Epithelial cell of esophagus (primary cell): ENCODE results near the gene EDN2.

Source experiments
- DNase-seq: peaks from one replicate; pipeline ENCODE4 v3.0.0; 2010; ENCODE audit warnings: low read depth
- H3K4me3 ChIP-seq: 2 replicates; pipeline ENCODE4 v1.5.1; 2011; ENCODE audit warnings: mild to moderate bottlenecking, low read length, control low read depth
- TF ChIP-seq, protein P1 (sequence below): IDR thresholded peaks from 2 replicates; pipeline ENCODE4 v1.5.1; 2011; ENCODE audit warnings: low read depth, mild to moderate bottlenecking, low read length, control low read depth, inconsistent platforms; ENCODE audit not compliant: insufficient read depth; ENCODE audit errors: missing control alignments

Gene EDN2

DNA sequence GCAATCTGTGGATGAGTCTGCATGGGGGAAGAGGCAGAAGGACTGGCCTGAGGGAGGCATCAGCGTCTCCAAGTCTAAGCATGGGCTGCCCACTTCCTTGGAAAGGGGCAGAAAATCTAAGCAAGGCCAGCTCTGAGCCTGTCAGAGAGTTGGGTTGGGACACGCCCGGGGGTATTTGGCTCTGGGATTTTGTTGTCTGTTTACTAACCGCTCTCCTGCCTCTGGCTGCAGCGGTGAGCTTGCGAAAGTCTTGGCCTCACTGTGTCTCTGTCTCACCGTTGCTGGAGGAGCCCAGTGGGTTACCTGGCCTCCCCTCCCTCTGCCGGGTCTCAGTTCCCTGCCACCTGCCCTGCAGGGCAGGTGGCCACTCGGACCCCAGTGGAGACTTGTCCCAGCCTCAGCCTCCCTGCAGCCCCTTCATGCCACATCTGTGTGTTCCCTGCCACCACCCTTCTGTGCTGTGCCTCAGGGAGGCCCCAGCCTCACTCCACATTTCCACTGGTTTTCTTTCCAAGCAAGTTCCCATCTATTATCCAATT is 33.7 kb downstream of the EDN2 start:
- DNase-seq: peak; percentile 50
- H3K4me3 ChIP-seq: no peak overlapping the region
- TF ChIP-seq, protein P1, sequence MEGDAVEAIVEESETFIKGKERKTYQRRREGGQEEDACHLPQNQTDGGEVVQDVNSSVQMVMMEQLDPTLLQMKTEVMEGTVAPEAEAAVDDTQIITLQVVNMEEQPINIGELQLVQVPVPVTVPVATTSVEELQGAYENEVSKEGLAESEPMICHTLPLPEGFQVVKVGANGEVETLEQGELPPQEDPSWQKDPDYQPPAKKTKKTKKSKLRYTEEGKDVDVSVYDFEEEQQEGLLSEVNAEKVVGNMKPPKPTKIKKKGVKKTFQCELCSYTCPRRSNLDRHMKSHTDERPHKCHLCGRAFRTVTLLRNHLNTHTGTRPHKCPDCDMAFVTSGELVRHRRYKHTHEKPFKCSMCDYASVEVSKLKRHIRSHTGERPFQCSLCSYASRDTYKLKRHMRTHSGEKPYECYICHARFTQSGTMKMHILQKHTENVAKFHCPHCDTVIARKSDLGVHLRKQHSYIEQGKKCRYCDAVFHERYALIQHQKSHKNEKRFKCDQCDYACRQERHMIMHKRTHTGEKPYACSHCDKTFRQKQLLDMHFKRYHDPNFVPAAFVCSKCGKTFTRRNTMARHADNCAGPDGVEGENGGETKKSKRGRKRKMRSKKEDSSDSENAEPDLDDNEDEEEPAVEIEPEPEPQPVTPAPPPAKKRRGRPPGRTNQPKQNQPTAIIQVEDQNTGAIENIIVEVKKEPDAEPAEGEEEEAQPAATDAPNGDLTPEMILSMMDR: no peak

DNA sequence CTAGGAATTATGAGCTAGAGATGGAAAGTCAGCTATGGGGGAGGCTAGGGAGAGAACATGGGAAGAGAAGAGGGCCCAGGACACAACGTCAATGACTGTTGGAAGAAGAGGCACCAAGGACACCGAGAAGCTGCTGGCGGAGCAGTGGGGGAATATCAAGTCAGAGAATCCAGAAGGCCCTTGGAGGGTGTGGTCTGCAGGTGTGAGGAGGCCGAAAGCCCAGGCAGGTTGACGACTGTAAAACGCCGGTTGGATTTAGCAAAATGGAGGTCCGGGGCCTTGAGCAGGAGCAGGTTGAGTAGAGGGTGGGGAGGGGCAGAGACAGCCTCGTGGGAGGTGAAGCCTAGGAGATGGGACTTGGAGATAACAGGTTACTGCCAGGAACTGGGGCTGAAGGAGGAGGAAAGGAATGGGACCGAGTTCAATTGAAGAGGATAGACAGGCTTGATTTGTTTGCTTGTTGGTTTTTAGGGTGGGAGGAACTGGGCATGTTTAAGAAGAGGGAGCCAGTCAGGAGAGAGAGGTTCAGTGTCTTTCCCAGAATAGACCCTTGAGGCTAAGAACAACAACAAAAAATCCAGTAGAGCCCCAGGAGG is 35.1 kb downstream of the EDN2 start:
- H3K4me3 ChIP-seq: no peak overlapping the region
- no peak for DNase-seq
- TF ChIP-seq, protein P1: no peak

DNA sequence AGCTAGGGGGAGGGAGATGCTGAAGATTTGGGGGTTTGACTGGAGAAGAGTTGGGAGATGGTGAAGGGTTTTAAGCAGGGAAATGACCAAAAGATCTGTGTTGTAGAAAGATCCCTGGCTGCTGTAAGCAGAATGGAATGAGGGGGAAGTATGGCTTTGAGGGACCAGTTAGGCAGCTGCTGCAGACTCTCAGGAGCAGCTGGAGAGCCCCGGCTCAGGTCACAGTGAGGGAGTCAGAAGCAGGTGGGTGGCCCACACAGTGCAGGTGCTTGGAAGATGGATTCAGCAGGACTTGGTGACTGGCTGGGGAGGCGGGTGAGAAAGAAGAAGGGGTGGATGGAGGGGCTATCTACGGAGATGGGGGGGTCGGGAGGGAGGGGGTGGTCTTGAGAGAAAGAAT is 35.7 kb downstream of the EDN2 start:
- H3K4me3 ChIP-seq: no peak overlapping the region
- TF ChIP-seq, protein P1: no peak
- DNase-seq: no peak

DNA sequence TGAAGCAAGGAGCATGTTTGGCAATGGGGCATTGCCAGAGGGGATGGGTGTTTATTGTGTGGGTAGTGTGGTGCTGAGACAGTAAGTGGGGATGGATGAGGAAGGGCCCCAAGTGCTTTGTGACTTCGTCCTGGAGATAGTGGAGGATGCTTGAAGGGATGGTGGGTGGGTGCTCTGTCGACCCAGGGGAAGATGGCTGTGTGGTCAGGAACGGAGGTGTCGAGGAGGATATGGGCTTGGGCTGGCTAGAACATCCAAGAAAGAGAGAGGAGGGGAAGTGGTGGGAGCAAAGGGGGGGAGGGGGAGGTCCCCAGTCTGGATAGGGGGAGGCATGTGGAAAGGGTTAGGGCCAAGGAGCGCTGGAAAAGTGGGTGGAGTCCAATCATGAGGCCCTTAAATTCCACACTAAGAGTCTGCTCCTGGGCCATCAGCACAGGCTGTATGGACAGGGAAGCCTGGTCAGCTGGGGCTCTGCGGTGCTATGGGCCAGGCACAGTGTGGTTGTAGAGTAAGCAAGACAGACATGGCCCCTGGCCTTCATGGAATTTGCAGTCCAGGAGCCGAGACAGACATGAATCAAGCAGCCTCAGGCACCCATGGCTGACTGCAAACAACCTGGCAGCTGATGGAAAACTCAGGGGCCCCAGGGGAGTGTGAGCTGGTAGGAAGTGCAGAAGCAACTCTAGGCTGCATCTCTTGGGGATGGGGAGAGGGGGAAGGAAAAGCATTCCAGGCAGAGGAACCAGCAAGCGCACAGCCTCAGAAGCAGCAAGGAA is 36.3 kb downstream of the EDN2 start:
- peak; percentile 72 for DNase-seq
- TF ChIP-seq, protein P1: no peak
- H3K4me3 ChIP-seq: no peak overlapping the region

DNA sequence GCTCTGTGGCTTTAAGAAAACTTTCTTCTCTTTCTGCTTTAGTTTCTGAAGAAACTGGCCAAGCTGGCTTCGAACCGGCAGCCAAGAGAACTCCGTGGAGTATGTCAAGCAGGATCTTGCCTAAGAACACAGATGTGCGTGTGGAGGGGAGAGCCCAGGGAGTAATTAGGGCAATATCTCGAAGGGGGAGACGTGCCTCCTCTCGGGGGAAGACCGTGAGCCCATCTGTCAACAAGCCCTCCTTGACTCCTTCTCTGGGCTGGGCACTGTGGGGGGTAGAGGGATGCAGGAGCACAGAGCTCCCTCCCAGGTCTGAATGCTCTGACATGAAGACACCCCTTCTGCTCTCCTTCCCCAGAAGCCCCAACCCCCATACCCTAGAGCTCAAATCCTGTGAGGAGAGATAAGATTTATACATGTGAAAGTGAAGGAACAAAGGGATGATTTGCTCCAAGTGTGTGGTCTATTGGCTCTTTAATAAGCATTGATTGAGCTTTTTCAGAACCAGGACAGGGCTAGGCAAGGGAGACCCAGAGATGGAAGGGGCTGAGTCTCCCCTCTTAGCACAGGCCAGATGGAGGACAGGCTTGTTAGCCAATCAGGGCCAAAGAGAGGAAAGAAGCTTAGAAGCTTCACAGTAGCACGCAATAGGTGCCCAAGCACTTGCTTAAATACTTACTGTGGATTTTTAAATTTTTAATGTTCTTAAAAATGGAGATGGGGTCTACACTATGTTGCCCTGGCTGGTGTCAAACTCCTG is 37.5 kb downstream of the EDN2 start:
- H3K4me3 ChIP-seq: no peak overlapping the region
- DNase-seq: no peak
- TF ChIP-seq, protein P1: no peak

DNA sequence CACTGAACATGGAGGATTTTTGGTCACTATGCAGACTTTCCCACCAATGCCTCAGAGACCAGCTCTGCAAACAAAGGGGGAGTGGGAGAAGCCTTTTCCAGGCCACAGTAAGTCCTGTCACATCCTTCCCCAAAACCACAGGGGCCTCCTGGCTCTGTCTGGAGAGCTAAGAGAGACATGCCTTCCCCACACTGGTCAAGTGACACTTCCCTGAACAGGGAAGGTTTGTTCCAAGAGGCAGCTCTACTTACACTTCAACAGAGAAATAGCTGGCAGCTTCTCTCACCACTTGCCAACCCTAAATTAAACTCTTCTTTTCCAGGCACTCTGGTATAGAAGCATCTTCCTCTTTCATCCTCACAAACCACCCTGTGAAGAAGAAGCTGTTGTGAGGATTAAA is 39.7 kb downstream of the EDN2 start:
- no peak for DNase-seq

More for the DNA sequence above, 39.7 kb downstream of the EDN2 start:
- H3K4me3 ChIP-seq: no peak overlapping the region
- TF ChIP-seq, protein P1: no peak
